Sciatic nerve (tissue), 2 donors: Measurements from ENCODE around the gene RO60. TPM values are rescaled to one million over a fixed set of nuclear protein-coding genes. Genes with fewer than 3 reads are reported as not detected.

Experiments used
- ATAC-seq: fragments of 200-7000 bp; cut with Tn5 transposase; one replicate; pipeline ENCODE4 v1.9.1; 2020; ENCODE audit warnings: mild to moderate bottlenecking, moderate library complexity
- DNase-seq: peaks from one replicate; pipeline ENCODE4 v3.0.0-alpha.2; 2020; ENCODE audit warnings: low spot score
- intact Hi-C: fragments of 100-400 bp; cut with DNase I; formaldehyde crosslinking; loops from one replicate; pipeline ENCODE4 v1.14.2; 2022
- total RNA-seq: library from RNA; stranded (reverse); fragmentation: NEBNext Ultra II Directional; extraction: Animal tissue kit (Norgen Biotek cat#: 25700); gene quantifications from one replicate; pipeline ENCODE4 v1.2.1, GENCODE V29; 2021
- donor health status: DM: no; HTN: no; CAD: no.
- donor health status: DM: no; HTN: no; CAD: no.

RO60 gene
- total RNA-seq, 1 donor from 2014 or later: 84.8 TPM

GRCh38 chr1:193103759-193104501 lies 44.5 kb downstream of the RO60 start:
- intact Hi-C loops: loop anchor here (5.0 kb wide), 1 partner anchor 47 kb away; the partner anchor contains the start of genes RO60 and UCHL5
- no peak for ATAC-seq
- no peak for DNase-seq

- peak; percentile 70 for ATAC-seq
- intact Hi-C loops: loop anchor here (5.0 kb wide), 1 partner anchor 47 kb away; the partner anchor contains the start of genes RO60 and UCHL5
- peak; percentile 69 for DNase-seq
These were observed 45.1 kb downstream of the RO60 start for GRCh38 chr1:193104502-193104906.

GRCh38 chr1:193104907-193105820 lies 45.8 kb downstream of the RO60 start, which contains the start of gene GLRX2:
TSS of gene GLRX2 (minus strand) at chr1:193105414. CDS start at chr1:193105382, 32 bp downstream.
- intact Hi-C loops: loop anchor here (5.0 kb wide), 1 partner anchor 48 kb away; the partner anchor contains the start of genes RO60 and UCHL5
- peak; percentile 91 for DNase-seq
- peak; percentile 97 for ATAC-seq

GRCh38 chr1:193105821-193106177 lies 46.4 kb downstream of the RO60 start:
- intact Hi-C loops: no loop called here
- DNase-seq (no peak), ATAC-seq (no peak)

GRCh38 chr1:193108471-193108870 lies 49.1 kb downstream of the RO60 start:
- intact Hi-C loops: no loop called here
- ATAC-seq: no peak
- no peak for DNase-seq

Other genes starting within 250 kb of the RO60 start
- gene UCHL5, start 252 bp upstream of the RO60 start, total RNA-seq: 34.0 TPM
- gene GLRX2, start 45.8 kb downstream of the RO60 start, total RNA-seq: 16.0 TPM
- gene CDC73, start 62.4 kb downstream of the RO60 start, total RNA-seq: 83.1 TPM
- 10.2 TPM for gene B3GALT2, start 127.0 kb downstream of the RO60 start, total RNA-seq